G401.6 (cell line): ENCODE results near the gene BCKDK.
"Not testable (repeated sequence)": the region's sequence is repeated elsewhere in the genome, so short reads cannot be mapped to it uniquely, and the experiment has no call there.

Source experiments
- FAIRE-seq: peaks from 2 replicates; lab custom pipeline; 2012; peaks lifted over from hg19 to GRCh38; lab: Jason Lieb, UNC

The BCKDK gene

DNA sequence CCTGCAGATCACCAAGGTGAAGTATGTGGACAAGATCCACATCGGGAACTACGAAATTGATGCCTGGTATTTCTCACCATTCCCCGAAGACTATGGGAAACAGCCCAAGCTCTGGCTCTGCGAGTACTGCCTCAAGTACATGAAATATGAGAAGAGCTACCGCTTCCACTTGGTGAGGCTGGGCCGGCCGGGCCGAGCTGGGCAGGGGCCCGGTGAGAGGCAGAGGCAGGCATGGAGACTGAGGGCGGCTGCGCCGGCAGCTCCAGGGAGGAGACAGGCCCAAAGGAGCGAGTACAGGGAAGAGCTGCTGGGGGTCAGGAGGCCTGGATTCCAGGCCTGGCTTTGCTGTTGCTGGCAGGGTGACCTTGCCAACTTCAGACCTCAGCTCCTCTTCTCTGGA, 19.0 kb downstream of the BCKDK start:
- no peak for FAIRE-seq

DNA sequence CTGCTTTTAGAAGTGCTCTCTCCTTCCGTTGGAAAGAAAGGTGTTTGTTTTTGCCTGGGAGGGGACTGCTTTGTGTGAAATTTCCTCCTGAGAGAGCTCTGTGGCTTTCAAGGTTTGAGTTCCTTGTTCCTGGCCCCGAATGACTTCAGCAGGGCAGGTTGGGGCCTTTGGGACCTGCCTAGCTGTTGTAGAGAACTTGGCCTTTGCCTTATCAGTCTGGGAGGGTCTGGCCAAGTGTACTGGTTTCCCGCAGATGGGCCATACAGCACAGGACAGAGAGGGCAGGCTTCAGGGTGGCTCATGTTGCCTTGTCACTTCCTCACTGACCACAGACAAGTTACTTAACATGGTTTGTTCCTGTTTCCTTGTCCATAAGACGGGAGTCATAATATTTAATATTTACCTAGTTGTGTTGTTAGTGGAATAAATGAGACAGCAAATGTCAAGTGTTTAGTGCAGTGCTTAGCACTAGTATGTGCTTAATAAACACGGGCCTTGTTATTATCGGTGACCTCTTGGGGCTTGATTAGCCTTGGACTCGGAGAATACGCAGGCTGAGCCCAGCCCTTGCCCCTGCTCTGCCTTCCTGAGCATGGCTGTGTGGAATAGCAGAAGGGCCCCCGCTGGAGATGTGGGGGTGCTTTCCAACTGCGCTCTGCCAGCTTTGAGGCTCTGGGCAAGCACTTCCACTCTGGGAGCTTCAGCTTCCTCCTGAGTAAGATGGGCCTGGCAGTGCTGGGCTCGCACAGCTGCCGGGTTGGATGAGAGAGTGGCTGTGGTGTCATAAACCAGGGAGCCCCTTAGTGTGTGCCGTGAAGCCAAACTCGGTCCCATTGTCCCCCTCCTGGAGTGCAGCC, 20.8 kb downstream of the BCKDK start:
- no peak for FAIRE-seq

DNA sequence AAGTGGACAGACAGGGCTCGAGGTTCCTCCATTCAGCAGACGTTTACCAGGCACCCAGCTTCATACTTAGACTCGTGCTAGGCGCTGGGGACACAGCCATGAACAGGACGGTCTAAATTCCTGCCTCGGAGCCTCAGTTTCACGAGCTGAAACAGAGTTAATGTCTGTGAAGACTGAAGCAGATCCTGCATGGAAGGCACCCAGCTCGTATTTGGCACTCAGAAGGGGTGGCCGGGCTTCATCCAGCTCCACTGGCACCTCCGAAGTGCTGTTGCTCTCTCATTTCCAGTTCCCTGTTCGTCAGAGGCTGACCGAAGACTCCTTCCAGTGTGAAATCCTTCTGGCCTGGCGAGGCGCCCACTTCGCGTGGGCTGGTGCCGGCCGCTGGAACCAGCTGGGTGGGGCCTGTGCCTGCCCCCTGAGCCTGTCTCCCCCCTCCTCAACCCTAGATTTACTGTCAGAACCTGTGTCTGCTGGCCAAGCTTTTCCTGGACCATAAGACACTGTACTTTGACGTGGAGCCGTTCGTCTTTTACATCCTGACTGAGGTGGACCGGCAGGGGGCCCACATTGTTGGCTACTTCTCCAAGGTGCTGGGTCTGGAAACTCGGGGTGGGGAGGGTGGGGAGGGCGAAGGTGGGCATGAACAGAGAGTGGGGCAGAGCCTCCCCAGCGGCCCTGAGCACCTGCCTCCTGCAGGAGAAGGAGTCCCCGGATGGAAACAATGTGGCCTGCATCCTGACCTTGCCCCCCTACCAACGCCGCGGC, 21.6 kb downstream of the BCKDK start:
- no peak for FAIRE-seq

DNA sequence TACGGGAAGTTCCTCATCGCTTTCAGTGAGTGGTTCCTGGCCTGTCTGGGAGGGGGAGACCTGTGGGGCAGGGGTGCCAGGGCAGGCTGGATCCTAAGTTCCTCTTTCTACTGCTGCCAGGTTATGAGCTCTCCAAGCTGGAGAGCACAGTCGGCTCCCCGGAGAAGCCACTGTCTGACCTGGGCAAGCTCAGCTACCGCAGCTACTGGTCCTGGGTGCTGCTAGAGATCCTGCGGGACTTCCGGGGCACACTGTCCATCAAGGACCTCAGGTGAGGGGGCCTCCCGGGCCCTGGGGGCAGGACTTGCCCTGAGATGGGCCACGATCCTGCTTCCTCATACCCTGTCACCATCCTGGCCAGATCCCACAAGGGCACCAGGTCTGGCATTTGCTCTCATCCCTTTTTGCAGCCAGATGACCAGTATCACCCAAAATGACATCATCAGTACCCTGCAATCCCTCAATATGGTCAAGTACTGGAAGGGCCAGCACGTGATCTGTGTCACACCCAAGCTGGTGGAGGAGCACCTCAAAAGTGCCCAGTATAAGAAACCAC, 22.2 kb downstream of the BCKDK start:
- no peak for FAIRE-seq

DNA sequence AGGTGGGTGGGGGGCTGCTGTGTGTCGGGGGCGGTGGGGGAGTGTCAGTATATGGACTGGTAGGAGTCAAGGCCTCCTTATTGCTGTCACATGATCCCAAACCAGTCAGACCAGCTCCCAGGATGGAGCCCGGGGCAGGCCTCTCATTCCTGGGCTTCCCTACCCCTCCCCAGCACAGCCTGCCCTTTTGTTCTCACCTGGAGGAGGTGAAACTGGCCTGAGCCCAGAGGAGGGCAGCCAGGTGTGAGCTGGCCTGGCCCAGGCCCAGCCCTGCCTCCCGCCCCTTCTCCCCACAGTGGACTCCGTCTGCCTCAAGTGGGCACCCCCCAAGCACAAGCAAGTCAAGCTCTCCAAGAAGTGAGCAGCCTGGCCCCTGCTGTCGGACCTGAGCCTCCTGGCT, 22.7 kb downstream of the BCKDK start:
- no peak for FAIRE-seq

DNA sequence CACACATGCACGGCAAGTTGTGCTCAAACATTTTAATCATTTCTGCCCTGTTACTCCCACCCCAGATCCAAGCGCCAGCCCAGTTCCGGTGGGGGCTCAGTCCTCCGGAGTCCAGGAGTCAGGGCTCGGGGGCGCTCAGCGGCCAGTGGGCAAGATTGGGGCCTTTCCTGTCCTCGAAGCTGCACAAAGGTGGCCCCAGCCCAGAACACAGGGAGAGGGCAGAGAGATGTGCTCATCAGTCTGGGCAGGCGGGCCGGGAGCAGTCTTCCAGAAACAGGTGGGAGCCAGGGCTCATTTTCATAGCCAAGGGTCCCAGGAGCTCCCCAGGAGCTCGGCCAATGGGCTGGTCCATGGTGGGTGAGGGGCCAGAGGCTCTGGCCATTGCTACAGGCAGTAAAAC, 23.2 kb downstream of the BCKDK start:
- FAIRE-seq: no peak

DNA sequence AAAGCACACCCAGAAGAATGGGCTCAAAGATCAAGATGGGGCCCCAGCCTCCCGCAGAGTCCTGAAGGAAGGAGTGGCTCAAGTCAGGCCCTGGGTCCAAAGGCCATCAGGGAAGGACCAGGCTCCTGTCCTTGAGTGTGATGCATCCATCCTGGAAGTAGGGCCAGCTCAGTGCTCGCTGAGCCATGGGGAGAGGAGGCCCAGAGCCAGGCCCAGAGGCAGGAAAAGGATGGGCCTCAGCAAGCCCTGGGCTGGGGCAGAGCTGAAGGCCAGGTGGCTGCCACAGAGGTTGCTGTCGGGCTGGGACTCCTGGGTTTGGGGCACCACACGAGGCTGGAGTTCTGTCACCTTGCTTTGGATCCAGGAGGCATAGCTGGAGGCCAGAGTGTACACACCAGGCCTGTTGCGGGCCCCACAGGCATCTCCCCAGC, 23.7 kb downstream of the BCKDK start:
- no peak for FAIRE-seq

DNA sequence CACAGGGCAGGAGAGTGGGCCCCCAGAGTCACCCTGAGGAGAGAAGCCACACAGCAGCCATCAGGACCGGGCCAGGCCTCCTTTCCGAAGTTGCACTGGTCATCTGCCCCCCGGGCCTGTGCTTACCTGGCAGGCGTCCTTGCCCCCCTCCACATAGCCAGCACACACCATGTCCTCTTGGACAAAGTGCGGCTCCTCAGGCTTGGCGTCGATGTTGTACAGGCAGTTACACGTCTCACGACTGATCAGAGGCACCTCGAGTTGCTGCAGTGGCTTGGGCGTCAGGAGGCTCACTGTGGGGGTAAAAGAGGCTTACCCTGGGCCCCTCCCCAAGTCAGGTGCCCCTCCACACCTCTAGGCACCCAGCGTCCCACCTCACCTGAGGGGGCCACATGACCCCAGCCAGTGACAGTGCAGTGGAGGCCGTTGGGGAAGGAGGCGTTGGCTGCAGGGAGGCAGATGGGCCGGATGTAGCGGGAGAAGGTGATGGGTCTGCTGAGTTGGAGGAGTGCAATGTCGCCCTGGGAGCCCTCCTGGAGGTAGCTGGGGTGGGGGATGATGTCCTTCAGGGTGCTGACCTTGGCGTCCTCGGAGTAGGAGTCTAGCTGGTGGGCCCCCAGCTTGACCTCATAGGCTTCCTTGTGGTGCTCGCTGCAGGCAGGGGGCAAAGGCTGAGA, 24.3 kb downstream of the BCKDK start:
- no peak for FAIRE-seq

DNA sequence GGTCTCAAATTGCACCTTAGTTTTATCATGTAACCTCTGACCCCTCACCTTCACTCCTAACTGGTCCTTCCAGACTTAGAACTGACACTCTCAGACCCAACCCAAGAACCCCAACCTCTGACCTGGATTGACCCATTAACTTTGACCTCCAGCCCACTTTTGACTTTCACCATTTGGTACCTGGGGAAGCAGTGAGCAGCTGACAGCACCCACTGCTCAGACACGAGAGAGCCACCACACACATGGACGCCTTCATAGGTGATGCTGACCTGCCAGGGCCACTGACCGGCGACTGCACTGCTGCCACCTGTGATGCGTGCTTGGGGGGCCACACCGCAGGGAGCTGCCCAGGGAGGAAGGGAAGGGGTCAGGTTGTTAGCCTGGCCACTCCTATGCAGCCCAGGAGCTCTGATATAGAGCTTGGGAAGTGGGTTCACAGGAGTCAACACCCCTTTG, 24.9 kb downstream of the BCKDK start:
- FAIRE-seq: no peak

DNA sequence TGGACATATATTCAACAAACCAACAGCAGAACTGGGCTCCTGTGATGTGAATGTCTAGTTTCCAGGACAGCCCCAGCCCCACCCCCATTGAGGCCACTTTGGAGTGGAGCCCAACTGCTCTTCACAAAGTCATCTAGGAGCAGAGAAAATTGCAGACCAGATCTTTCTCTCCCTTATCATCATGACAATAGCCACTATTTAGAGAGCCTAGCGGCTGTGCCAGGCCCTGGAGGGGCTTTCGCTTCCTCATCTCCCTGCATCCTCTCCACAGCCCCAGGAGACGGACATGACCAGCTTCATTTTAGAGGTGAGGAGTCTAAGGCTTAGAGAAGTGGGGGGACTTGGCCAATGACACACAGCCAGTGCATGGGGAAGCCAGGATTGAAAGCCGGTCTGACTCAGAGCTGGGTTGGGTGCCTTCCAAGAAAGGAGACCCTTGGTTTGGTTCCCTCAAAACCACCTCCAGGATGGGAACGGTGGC, 25.9 kb downstream of the BCKDK start:
- no peak for FAIRE-seq

DNA sequence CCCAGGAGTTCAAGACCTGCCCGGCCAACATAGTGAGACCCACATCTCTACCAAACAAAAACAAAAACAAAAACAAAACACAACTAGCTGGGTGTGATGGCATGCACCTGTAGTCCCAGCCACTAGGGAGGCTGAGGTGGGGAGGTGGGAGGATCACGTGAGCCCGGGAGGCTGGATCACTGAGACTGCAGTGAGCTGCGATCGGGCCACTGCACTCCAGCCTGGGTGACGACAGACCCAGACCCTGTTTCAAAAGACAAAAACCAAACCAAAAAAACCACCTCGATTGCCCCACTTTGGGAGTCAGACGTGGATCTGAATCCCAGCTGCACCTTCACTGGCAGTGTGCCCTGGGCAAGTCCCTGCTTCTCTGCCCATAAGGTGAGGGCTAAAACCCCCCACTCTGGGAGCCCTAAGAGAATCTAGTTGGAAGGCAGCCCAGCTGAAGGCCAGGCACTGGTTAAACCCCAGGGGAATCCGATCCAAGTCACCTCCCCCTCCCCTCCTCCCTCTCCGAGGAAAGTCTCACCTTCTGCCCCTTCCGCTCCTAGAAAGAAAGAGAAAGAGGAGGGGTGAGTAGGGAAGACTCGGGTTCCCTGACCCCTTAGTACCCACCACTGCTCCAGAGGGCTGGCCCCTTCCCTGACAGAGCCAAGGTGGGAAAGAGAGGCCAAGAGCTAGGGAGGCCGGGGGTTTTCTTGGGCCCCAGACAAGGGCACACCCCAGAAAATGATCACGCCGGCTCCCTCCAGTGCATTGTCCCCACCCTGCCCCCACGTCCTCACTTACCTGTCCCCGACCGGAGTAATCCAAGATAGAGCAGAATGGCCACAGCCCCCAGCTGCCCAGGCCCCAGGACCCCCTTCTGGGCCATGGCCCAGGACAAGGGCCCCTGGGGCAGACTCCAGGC, 26.7 kb downstream of the BCKDK start:
- FAIRE-seq: no peak

DNA sequence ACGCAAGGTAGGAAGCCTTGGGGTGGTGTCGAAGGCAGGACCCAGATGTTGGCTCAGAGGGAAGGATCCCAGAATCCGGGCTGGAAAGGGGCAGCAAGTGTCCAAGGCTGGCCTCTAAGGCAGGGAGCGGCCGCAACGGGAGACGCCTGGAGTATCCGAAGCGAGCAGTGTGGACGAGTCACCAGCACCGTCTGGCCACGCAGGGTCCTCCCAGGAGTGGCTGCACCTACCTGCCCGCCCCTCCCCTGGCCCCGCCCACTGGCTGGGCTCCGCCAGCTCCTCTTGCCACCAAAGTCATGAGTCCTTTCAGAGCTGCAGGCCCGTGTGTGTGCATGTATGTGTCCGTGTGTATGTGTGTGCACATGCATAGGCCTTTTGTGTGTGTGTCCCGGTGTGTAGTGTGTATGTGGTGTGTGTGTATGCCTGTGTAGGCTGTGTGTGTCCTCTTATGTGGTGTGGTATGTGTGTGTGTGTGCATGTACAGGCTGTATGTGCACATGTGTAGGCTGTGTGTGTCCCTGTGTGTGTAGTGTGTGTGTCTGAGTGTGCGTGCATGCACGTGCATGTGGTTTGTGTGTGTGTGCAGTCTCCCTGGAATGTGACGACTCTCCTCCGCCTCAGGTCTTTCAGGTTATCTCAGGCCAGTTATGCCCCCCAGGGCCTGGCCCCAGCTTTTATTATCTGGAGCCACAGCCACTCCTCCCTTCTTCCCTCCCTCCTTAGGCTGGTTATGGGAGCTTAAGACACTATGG, 27.5 kb downstream of the BCKDK start, which contains the start of gene PRSS8:
Gene PRSS8 (minus strand): TSS at position 193 of the 752 bp plus-strand sequence. CDS start 229 bp downstream, outside the sequence.
- FAIRE-seq: no peak

DNA sequence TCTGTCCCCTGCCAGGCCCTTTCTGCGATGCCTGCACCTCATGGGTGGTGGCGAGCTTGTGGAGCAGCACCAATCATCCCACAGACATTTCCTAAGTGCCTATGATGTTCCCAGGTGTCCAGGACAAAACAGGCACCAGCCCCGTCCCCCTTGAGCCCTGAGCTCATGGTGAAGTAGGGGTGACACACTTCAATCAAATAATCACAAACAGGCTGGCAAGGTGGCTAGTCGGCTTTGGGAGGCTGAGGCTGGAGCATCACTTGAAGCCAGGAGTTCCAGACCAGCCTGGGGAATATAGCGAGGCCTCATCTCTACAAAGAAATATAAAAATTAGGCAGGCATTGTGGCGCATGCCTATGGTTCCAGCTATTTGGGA, 28.1 kb downstream of the BCKDK start:
- no peak for FAIRE-seq

DNA sequence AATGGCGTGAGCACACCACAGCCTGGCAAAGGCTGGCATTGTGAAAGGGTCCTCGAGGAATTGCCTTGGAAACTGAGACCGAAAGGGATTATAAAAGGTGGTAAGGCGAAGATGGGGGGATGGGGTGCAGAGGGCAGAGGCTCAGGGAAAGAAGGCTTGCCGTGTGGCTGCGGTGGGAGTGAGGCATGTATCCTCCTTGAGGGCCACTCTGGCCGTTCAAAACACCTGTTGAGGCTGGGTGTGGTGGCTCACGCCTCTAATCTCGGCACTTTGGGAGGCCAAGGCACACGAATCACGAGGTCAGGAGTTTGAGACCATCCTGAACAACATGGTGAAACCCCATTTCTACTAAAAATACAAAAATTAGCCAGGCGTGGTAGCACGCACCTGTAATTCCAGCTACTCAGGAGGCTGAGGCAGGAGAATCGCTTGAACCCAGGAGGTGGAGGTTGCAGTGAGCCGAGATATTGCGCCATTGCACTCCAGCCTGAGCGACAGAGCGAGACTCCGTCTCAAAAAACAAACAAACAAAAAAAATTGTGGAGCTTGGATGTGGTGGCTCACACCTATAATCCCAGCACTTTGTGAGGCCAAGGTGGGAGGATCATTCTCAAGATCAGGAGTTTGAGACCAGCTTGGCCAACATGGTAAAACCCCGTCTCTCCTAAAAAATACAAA, 28.8 kb downstream of the BCKDK start:
- not testable (repeated sequence) for FAIRE-seq

DNA sequence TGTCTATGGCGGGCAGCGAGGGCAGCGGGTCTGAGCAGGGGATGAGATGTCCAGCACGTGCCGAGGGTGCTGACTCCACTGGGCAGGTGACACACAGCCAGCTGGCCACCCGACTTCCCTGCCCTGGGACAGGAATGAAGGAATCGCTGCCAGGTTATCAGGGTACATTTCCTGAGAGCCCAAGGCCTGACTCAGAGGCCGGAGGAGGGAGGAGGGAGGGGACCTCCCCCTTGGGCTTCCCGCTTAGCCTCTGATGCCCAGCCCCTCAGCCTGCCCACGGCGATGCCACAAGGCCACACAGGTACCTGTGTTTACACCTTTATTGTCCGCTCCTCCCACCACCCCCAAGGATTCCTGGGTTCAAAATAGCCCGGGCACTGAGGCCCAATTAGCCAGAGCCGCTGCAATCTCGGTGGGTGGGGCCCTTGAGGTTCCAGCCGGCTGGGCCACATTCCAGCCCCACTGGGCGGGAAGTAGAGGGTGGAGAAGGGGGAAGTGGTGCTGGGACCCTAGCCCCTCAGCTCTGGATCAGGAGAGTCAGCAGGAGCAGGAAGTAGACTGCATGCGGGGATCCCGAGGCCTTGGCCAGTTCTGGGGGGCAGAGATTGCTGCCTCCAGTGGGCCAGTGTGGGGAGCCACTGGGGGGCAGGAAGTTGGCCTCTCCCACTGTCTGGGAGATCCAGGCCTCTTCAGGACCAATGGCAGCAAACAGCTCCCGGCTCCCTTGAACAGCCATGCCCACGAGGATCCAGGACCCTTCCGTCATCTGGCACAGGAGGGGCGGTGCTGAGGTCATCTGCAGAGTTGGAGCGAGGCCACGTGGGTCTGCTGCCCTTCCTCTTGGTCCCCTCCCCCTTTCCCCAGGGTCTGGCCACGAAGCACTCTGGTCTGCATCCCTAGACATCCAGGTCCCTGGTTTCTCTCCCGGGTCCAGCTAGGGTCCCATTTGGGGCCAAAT, 30.7 kb downstream of the BCKDK start:
- FAIRE-seq: no peak

DNA sequence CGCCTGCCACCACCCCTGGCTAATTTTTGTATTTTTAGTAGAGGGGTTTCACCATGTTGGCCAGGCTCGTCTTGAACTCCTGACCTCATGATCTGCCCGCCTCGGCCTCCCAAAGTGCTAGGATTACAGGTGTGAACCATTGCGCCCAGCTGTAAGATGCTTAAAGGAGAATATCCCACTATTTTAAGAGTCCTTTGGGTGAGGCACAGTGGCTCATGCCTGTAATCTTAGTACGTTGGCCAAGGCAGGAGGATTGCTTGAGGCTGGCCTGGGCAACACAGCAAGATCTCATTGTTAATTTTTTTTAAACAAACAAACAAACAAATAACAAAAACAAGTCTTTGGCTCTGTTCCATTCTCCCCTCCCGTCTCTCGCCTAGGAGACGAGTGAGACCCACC, 32.9 kb downstream of the BCKDK start:
- not testable (repeated sequence) for FAIRE-seq

DNA sequence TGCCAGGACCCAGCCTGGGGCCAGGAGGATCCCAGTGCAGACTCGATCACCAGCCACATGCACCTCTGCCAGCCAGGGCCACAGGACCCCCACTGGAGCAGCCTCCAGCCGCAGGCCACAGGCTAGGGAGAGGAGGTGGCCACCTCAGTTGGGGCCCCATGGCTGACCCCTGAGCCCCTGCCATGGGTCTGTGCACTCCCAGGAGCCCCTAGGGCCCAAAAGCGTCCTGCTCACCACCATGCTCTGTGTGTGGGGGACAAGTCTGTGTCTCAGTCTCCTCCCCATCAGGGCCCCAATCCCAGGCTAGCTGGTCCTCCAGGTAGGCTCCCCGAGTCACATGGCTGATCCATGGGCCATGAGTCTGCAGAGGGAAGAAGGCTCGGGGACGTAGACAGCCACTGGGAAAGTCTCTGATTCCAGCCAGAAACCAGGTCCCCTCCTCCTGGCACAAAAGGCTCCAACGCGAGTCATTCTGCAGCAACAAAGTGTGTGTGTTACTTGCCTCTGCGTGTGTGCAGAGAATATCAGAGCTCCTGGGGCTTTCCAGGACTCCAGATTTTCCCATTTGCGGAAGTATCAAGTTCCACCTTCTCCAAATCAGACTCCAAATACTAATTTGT, 33.4 kb downstream of the BCKDK start:
- no peak for FAIRE-seq
